ENCODE results near the gene CHAF1B.

CHAF1B gene

DNA sequence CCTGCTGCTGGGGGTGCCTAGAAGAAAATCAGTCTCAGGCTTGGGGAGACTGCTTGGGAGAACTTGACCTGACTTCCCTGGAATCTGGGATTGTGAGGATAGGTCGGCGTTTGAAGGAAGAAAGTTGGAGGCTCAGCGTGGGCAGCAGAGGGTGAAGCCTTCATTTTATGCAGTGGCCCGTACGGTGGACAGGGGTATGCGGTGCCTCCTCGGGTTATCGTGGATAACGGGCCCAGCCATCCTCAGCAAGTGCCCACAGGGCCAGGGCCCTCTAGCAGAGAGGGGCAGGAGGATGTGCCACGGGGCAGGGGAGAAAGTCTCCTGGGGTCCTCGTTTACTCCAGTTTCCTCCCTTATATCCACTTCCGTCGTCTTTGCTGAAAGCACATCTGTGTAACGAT lies 34.0 kb downstream of the CHAF1B start:
- in situ Hi-C loops (cut with HindIII; ENCODE audit: low sequenced_read_pairs): no loop called here
- H3K4me3 ChIP-seq (ENCODE audit: low read depth, low read length): no peak overlapping the region
- TF ChIP-seq, protein P1, sequence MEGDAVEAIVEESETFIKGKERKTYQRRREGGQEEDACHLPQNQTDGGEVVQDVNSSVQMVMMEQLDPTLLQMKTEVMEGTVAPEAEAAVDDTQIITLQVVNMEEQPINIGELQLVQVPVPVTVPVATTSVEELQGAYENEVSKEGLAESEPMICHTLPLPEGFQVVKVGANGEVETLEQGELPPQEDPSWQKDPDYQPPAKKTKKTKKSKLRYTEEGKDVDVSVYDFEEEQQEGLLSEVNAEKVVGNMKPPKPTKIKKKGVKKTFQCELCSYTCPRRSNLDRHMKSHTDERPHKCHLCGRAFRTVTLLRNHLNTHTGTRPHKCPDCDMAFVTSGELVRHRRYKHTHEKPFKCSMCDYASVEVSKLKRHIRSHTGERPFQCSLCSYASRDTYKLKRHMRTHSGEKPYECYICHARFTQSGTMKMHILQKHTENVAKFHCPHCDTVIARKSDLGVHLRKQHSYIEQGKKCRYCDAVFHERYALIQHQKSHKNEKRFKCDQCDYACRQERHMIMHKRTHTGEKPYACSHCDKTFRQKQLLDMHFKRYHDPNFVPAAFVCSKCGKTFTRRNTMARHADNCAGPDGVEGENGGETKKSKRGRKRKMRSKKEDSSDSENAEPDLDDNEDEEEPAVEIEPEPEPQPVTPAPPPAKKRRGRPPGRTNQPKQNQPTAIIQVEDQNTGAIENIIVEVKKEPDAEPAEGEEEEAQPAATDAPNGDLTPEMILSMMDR (IDR thresholded peaks at IDR 0.05; ENCODE audit: low read depth, low read length): no peak
- no peak for DNase-seq (ENCODE audit: low read depth, low spot score)

DNA sequence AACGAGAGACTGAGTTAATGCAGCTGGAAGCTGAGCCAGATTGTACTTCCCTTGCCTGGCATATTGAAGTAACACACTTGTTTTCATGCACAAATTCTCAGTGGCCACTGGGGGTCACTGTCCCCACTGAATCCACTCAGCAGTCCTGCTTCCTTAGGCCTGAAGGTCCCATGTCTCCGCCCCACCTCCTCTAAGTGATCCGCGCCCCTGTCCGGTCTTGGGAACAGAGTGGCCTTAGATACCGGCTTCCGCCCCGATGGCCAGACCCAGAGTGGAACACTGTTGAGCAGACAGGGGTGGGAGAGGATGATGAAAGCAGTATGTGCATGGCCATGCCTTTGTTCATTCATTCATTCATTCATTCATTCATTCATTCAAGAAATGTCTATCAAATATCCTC lies 34.8 kb downstream of the CHAF1B start:
- in situ Hi-C loops (cut with HindIII; ENCODE audit: low sequenced_read_pairs): no loop called here
- peak; percentile 90 for DNase-seq (ENCODE audit: low read depth, low spot score)
- no peak overlapping the region for H3K4me3 ChIP-seq (ENCODE audit: low read depth, low read length)
- TF ChIP-seq, protein P1 (IDR thresholded peaks at IDR 0.05; ENCODE audit: low read depth, low read length): peak; percentile 82

DNA sequence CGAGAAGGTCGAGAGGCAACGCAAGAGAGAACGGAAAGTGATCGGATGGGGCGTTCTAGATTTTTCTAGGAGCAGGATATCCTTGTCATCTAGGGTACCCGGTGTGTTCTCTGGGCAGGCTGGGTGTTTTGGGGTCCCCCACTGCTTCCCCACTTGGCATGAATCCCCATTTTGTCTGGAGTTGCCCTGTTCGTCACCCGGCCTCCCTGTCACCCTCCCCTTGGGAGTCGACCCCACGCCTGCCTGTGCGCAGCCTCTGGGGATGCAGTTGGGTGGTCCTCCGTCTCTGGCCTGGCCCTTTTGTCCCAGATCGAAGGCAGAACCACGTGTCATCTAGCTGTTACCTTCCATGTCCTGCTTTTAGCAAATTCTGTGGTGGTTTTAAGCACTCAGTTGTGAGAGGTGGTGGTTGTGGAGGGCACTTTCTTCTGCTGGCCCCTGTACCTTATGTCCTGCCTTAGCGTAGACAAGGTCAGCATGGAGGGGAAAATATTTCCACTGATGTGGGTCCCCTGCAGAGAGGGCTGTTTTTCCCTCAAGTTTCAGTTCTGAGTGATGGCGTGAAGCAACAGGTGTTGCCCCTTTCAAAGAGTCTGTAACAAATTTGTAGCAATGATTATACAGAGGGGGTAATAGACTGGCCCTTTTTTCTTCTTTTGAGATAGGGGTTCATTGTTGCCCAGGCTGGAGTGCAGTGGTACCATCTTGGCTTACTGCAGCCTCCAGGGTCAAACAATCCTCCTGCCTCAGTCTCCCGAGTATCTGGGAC lies 35.6 kb downstream of the CHAF1B start:
- in situ Hi-C loops (cut with HindIII; ENCODE audit: low sequenced_read_pairs): no loop called here
- H3K4me3 ChIP-seq (ENCODE audit: low read depth, low read length): no peak overlapping the region
- DNase-seq (ENCODE audit: low read depth, low spot score): no peak
- TF ChIP-seq, protein P1 (IDR thresholded peaks at IDR 0.05; ENCODE audit: low read depth, low read length): no peak

DNA sequence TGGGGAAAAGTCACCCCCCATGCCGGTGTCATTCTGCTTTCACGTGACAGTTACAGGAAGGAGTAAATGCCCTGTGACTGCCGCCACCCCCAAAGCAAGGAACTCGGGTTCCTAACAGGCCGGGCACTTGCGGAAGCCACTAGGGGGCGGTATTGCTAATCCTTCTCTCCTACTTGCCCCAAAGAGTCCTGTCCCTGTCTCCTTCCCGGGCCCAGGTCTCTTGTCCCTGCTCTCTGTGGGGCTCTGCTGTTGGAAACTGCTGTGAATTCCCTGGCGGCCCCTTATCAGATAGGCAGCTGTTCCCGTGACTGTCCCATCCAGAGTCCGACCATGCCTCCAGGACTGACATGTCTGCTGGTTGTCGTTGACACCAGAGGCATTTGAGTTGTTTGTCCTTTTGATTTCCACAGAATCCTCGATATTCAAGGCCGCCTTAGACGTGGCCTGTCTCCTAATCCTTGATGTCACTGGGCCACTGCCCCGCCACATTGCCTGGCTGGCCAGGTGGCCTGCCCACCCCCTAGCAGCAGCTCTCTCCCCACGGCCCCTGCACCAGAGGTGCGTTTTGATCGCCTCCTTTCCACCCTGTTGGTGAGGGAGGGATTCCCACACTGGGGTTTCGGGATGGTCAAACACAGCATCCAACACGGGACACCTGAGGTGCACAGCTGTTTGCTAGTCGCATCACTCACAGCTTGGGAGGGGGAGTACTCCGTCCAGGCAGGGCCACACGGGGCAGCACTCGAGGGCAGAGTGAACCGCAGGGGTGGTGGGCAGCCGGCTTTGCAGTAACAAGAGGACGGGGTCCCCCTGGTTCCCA lies 37.3 kb downstream of the CHAF1B start:
- in situ Hi-C loops (cut with HindIII; ENCODE audit: low sequenced_read_pairs): no loop called here
- DNase-seq (ENCODE audit: low read depth, low spot score): peak; percentile 41
- TF ChIP-seq, protein P1 (IDR thresholded peaks at IDR 0.05; ENCODE audit: low read depth, low read length): peak; percentile 87
- no peak overlapping the region for H3K4me3 ChIP-seq (ENCODE audit: low read depth, low read length)

DNA sequence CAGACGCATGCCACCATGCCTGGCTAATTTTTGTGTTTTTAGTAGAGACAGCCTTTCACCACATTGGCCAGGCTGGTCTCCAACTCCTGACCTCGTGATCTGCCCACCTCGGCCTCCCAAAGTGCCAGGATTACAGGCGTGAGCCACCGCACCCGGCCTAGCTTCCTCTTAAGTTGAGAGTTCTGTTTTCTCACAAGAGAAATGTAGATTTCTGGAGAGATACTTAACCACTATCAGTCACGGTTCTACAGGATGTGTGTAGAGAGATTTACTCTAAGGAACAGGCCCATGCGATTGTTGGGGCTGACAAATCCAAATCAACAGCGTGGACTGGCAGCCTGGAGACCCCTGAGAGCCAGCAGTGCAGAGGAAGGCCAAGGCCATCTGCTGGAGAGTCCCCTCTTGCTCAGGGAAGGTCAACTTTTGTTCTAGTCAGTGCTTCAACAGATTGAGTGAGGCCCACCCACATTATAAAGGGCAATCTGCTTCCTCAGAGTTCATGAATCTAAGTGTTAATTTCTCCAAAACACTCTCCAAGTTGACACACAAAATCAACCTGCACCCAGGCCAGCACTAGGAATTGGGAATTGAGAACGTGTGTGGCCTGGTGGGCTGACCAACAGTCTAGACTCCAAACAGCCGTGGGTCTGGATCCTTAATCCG lies 38.7 kb downstream of the CHAF1B start:
- TF ChIP-seq, protein P1 (IDR thresholded peaks at IDR 0.05; ENCODE audit: low read depth, low read length): no peak
- no peak overlapping the region for H3K4me3 ChIP-seq (ENCODE audit: low read depth, low read length)
- no peak for DNase-seq (ENCODE audit: low read depth, low spot score)
- in situ Hi-C loops (cut with HindIII; ENCODE audit: low sequenced_read_pairs): no loop called here

DNA sequence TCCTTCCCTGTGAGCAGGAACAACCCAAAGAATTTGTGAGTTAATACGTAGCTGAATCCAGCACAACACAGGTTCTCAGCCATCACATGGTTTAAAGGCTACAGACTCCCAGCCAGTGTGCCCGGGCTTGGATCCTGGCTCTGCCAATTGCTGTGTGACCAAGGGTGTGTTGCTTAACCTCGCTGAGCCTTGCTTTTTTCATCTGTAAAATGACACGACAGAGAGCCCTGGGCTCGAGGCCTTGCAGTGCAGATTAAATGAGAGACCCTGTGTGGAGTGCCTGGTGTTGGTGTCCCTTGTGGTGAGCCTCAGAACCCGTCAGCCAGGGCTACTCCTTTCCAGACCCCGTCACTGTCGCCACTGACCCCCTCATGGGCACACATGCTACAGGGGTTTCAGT lies 39.4 kb downstream of the CHAF1B start:
- TF ChIP-seq, protein P1 (IDR thresholded peaks at IDR 0.05; ENCODE audit: low read depth, low read length): no peak
- no peak overlapping the region for H3K4me3 ChIP-seq (ENCODE audit: low read depth, low read length)
- DNase-seq (ENCODE audit: low read depth, low spot score): no peak
- in situ Hi-C loops (cut with HindIII; ENCODE audit: low sequenced_read_pairs): no loop called here

Measured in astrocyte of the spinal cord (primary cell).